GM19025 (cell line): Measurements from ENCODE around the gene ARHGAP32.

Experiments
- ATAC-seq: cut with Tn5 transposase; IDR thresholded peaks from one replicate; pipeline ENCODE4 v1.9.1; 2021; ENCODE audit warnings: mild to moderate bottlenecking, low read depth, moderate library complexity; ENCODE audit not compliant: unreplicated experiment

ARHGAP32 gene

DNA sequence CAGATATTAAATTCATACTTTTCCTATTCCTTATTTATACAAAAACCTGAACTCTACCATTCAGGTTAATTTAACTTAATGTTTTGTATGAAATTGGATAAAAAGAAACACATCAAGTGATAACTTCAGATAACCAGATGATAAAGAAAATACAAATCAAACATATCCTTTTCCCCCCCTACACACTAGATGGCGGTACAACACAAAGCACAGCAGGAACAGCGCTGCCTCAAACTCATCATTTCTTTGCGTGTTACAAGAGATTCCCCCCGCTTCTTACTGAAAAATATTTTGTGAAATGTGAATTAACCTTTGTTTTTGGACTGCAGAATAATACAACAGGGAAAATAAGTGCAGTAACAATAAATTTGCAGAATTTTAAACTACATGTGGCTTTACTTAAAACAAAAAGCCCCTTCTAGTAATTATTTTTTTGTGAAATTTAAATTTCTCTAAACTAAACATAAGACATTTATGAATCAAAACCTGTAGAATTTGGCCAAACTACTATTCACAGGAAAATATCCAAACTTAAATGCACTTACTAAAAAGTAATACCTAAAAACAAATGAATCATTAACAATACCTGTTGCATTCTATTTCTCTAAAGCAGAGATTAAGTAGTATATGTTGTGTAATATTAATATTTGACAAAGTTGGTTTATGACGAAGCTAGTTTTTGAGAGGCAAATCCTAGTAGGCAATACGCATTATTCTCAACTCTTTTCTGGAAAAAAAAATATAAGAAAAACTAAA is 74.4 kb downstream of the ARHGAP32 start:
- no peak for ATAC-seq

DNA sequence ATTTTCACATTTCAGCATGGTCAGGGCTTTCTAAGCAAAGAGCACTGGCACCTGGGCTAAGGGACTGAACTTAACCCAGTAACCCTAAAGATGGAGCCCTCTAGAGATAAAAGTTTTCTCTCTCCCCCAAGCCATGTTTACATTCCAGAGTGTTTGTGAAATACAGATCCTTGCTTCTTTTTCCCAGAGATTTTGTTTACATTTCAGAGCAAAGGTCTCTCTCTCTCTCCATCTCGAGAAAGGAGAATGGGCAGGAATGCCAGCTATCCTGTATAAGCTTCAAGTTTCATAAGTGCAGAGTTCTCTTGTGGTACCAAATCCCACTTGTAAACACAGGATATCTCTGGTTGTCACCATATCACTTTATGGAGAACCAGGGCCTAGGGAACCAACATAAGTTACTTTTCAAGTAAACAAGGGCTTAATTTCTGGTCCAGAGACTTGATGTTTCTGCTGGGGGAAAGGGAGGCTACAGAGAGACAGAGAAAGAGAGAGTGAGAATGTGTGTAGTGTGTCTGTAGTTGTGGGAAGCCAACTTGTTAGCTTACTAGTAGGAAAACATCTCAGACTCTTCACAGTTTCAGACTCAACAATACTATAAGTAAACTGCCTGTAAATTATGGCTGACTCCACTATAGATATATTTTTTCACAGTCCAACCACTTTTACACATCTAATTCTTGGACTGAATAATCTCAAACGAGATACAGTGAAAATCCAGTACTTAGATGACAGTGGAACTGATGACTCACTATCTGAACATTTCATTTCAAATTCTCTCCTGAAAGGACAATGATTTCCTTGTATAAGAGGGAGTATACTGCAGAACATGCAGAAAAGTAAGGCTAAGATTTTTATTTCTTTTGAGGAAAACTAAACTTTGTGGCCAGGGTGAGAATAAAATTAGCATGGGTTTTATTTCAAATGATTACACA is 76.2 kb downstream of the ARHGAP32 start:
- ATAC-seq, result no peak

DNA sequence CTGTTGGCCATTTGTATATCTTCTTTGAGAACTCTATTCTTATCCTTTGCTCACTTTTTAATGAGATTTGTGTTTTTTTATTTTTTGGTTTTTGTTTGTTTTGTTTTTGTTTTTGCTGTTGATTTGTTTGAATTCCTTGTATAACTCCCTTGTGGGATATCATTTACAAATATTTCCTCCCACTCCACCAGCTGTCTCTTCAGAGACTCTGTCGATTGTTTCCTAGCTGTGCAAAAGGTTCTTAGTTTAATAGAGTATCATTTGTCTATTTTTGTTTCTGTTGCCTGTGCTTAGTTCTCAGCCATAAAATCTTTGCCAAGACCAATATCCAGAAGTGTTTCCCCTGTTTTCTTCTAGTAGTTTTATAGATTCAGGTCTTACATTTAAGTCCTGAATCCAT is 82.4 kb downstream of the ARHGAP32 start:
- ATAC-seq, result no peak

DNA sequence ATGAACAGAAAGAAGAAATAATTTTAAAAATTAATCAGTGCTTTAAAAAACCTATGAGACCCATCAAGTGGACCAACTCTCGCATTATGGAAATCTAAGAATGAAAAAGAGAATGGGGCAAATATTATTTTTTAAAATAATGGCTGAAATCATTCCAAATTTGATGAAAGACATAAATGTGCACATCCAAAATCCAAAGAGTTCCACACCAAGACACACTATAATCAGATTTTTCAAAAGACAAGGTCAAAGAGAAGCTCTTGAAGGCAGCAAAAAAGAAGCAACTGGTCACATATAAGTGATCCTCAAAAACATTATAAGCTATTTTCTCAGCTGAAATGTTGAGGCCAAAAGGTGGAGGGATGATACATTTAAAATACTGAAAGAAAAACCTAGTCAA is 85.3 kb downstream of the ARHGAP32 start:
- no peak for ATAC-seq

DNA sequence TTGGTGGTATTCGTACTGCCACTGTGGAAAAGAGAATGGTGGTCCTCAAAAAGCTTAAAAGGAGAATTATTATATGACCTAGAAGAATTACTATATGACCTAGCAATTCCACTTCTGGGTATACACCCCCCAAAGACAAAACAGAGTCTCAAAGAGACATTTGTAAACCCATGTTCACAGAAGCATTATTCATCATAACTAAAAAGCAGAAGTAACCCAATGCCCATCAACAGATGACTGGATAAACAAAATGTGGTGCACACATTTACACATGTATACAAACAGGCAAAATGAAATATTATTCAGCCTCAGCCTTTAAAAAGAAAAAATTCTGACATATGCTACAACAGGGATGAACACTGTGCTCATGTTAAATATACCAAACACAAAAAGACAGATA is 89.4 kb downstream of the ARHGAP32 start:
- no peak for ATAC-seq

DNA sequence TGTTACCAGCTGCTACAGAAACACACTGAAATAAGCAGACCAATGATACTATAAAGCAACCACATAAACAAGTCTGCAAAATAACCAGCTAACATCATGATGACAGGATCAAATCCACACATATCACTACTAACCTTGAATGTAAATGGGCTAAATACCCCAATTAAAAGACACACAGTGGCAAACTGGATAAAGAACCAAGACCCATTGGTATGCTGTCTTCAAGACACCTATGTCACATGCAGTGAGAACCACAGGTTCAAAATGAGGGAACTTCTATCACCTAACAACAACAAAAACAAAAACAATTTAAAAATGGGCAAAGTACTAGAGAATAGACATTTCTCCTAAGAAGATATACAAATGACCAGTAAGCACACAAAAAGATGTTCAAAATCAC is 89.9 kb downstream of the ARHGAP32 start:
- no peak for ATAC-seq

DNA sequence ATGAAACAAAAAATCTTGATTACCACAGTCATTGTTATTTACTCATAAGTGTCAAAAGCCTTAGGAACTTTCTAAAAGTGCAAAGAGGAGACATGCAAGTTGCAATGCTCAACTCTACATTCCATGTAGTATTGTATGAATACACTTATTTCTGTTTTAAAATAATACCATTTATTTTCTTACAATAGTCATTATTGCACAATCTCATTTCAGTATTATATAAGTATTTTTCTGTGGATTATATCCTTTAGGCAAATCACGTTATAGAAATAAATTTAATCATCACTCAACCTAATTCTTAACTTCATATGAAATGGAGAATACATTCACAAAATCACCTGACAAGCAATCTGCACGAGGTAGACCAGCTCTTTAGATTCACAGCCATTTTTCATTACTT is 98.8 kb downstream of the ARHGAP32 start:
- no peak for ATAC-seq

DNA sequence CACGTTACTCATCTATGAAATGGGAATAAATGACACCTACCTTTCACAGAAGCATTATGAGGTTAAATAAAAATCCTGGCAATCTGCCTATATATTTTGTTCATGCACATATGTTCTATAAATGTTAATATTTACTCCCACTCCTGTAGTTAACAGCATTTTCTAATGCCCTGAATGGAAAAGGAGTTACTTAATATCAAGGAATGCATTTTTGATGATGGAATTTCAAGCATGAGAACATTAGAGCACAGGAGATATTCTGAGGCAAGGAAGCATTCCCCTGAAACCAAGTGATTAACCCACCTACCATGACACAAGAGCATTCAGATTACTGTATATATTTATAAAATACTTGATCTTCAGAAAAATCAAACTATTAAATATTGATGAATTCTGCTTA is 102.1 kb downstream of the ARHGAP32 start:
- no peak for ATAC-seq

DNA sequence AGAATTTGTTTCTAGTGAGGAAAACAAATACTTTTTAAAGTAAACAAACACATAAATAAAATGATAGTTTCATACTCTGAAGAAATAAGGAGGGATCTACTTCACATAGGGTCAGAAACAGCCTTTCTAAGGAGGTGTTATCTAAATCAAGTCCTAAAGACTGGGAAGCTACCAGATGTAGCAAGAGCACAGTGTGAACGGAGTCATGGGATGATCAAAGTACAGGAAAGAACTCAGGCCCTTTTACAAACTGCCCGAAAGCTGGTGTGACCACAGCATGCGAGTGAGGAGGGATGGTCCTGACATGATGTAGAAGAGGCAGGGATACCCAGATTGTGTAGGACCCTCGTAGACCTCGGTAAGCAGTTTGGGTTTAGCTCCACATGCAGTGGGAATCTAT is 102.8 kb downstream of the ARHGAP32 start:
- no peak for ATAC-seq

DNA sequence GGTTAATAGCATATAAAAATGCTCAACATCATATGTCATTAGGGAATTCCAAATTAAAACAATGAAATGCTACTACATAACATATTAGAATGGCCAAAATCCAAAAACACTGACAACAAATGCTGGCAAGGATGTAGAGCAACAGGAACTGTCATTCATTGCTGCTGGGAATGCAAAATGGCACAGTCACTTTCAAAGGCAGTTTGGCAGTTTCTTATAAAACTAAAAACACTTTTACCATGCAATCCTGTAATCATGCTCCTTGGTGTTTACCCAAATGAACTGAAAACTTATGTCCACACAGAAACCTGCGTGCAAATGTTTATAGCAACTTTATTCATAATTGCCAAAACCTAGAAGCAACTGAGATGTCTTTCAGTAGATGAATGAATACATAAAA is 105.1 kb downstream of the ARHGAP32 start:
- no peak for ATAC-seq

DNA sequence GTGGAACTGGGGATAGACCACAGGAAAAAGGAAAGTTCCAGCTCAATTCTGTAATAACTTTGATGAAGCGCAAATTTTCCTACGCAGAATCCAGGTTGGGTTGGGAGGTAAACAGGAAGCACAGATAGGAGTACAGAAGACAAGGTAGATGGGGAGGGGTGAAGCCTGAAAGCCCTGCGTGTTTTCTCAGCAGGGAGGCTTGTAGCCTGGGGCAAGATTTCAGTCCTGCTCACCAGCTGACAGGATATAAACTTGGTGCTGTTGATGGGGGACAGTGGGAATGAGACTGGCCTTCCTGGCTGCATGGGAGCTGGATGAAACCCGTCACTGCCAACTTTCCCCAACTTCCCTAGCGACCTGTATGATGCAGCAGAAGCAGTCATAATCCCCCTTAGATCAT is 114.9 kb downstream of the ARHGAP32 start:
- ATAC-seq, result no peak

DNA sequence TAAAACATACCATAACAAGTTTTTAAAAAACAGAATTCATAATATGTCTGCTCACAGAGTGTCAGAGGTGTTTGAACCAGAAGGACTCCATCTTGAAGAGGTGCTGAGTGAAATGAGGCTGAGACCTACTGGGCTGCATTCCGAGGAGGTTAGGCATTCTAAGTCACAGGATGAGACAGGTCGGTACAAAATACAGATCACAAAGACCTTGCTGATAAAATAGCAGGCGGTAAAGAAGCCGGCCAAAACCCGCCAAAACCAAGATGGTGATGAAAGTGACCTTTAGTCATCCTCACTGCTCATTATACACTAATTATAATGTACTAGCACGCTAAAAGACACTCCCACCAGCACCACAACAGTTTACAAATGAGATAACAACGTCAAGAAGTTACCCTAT is 116.4 kb downstream of the ARHGAP32 start:
- ATAC-seq, result no peak

DNA sequence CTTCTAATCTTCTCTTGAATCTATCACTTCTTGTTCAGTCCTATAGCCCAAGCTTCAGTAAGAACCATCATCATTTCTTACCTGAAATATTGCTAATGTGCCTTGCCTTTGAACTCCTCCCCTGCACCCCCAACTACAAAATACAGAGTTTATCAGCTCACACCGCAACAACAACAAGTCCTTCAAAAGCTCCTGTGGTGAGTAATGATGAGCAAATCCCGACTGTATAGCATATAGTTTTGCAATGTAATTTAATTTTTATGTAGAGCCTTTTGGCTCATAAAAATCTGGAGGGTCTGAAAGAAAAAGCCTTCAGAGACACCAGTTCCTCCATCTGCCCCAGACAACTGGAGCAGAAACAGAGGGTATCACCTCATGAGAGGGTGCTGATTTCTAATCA is 124.7 kb downstream of the ARHGAP32 start:
- ATAC-seq, result no peak

DNA sequence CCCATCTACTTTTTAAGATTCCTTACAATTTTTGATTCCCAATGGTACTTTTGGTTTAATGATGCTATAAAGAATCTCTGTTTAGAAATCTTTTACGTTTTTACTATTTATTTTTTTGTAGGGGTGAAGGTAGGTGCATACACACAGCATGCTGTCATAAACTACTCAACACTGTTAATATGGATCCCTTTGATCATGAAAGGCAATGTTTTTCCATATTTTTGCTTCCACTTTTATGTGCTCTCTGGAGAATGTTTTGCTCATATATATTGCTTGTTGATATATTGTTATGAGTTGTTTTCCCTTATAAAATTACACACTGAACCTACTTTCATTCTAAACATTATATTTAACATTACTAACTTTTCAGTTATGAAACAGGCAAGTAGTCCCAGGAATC is 125.9 kb downstream of the ARHGAP32 start:
- no peak for ATAC-seq

DNA sequence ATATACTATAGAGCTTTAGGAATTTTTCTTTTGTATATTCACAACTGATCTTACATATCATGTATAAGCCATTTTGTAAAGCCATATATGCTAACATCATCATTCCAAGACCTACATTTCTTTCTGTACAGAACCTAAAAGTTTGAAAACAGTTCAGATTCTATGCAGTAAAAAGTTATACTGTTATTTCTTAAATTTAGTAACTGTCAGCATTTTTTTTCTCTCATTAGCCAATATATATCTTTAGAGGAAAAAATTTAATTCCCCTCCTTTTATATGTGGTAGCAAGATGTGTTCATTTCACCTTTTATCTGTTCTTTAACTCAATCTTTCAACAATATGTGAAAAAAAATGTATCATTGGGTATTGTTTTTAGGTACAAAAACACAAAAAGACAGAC is 129.0 kb downstream of the ARHGAP32 start:
- ATAC-seq, result no peak

DNA sequence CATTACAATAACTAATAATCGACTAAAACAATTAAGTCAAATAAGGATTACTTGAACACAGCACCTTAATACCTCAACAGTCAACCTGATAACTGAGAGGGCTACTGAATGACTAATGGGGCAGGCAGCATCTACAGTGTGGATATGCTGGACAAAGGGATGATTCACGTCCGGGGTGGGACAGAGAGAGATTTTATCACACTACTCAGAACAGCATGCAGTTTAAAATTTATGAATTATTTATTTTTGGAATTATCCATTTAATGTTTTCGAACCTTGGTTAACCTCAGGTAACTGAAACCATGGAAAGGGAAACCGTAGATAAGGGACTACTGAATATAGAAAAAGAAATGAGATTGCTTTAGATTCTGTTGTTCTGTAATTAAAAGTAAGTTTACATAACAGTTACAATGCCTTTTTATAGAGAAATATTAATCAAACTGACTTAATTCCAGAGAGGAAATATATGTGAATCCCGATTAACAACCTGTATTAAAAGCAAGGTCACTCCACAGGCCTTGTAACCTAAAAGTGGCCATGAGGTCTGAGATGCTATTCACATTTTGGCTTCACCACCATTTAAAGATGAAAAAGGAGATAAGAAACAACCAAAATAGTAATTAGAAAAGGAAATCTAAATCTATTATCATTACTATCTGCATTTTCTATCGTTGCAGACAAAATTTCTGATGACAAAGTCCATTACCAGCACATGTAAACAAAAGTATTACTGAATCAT is 130.5 kb downstream of the ARHGAP32 start:
- no peak for ATAC-seq

DNA sequence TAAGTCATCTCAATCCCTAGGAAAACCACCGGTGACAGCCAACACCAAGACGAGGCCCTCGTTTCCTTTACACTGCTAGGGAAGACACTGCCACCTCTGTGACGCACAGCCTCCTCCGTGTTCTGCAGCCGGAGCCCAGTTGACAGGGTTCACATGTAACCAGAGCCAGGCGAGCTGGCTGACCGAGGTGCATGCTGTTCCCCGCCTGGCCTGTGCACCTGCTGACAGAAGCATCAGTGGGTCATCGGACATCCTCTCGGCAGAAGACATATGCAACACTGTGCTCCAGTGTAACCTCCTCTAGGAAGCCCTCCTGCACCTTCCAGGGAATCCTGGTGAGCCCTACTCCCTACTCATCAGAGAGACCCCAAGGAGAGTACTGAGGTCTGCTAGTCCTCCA is 135.2 kb downstream of the ARHGAP32 start:
- no peak for ATAC-seq

DNA sequence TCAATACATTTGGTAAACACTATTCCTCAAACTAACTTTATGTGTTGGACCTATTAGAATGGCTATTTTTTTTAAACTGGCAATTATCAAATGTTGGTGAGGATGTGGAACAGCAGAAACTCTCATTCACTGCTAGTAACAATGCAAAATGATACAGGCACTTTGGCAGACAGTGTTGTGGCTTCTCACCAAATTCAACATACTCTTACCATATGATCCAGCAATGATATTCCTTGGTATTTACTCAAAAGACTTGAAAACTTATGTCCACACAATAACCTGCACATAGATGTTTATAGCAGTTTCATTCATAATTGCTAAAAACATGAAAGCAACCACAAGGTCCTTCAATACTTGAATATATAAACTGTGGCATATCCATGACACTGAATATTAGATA is 136.9 kb downstream of the ARHGAP32 start:
- ATAC-seq, result no peak

DNA sequence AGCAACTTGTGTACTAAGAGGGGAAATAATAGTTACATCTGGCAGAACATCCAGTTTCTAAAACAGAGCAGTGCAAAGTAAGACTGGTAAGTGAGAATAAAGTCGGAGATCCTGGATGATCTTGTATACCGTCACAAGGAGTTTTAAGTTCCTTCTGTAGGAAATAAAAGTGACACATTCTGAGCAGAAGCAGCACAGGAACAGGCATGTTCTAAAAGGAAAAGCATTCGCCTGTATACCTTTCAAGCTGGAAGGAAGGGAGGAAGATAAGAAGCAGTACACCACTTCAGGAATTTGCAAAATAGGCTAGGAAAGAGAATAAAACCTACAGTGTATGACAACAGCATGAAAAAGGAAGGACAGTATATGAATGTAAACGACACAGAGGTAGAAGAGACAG is 143.2 kb downstream of the ARHGAP32 start:
- ATAC-seq, result no peak

DNA sequence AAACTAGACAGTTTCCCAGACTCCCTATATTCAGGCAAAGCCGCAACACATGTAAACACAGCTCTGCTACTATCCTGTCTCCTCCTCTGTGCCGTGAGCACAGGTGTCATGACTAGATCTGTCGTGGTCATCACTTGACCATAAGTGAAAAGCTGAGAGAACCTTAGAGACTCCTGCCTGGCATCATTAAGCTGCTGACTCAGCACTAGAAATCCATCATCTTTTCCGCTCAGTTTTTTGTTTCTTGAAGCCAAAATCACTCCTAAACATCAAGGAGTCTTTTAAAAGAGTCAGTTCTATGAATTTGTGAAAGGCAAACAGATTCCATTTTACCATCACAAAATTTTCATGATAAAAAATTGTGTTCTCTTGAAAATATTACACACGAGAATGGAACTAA is 147.0 kb downstream of the ARHGAP32 start:
- ATAC-seq, result no peak

DNA sequence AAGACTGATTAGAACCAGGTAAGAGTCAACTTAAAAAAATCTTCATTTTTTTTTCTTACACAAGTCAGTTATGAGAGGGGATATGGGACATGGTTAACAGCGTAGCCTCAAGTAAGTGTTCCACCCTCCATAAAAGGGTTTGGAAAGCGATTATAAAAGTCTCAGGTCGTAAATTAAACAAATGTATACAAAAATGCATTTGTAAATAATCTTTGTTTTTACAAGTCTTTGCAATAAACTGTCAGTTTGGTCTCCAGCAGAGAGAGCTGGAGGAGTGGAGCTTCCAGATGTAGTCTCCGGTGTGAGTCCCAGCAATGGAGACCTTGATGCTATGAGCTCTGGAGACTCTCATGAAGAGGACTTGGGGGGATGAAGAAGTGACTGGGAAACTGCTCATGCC is 149.6 kb downstream of the ARHGAP32 start:
- no peak for ATAC-seq
